ENCODE measurements around the gene SKI.
"Not testable (repeated sequence)": the region's sequence is repeated elsewhere in the genome, so short reads cannot be mapped to it uniquely, and the experiment has no call there.

Gene SKI

DNA sequence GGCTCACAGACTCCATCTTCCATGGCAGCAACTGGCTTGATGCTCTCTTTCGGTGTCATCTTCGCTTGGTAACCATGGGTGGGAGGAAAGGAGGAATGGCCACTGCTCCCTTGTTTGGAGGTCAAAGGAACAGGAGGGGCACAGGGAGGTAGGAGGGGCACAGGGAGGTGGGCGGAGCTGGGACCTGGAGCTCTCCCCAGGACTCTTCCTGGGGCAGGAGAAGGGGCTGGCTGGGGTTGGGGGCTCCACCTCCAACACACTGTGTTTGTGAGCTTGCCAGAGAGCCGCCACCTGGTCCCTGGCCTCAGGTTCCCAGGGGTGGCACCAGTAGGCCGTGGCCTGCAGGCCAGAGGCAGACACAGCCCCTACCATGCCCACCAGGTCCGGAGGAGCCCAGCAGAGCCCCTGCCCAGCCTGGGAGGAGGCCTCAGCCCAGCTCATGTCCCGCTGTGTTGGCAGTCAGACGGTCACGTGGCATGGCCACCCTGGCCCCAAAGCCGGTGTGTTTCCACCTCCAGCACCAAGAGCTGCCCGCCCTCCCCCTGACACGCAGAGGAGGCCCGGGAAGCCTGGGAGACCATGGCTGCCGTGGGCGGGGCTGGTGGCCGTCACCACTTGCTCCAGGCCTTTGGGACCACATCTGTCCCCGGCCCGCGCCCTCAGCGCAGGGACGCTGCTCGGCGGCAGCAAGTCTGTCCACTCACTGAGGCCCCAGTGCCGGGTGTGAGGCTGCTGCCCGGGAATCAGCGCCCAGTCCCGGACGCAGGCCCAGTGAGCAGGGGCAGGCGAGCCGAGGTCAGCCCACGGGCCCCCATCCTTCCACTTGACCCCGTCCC lies 89.3 kb downstream of the SKI start:
- in situ Hi-C loops (cut with HindIII; ENCODE audit: low pct_ligation_motif_present, low pct_unique_long_range_greater_than_20kb, low sequenced_read_pairs), result no loop called here
- DNase-seq, result no peak

- DNase-seq, result no peak
- in situ Hi-C loops (cut with HindIII; ENCODE audit: low pct_ligation_motif_present, low pct_unique_long_range_greater_than_20kb, low sequenced_read_pairs), result no loop called here
Observed at GRCh38 chr1:2318314-2319278, 90.5 kb downstream of the SKI start.

- in situ Hi-C loops (cut with HindIII; ENCODE audit: low pct_ligation_motif_present, low pct_unique_long_range_greater_than_20kb, low sequenced_read_pairs), result no loop called here
- no peak for DNase-seq
Observed at GRCh38 chr1:2319291-2319690, 91.2 kb downstream of the SKI start.

- DNase-seq, result no peak
- in situ Hi-C loops (cut with HindIII; ENCODE audit: low pct_ligation_motif_present, low pct_unique_long_range_greater_than_20kb, low sequenced_read_pairs), result no loop called here
Observed at GRCh38 chr1:2320006-2320405, 91.9 kb downstream of the SKI start.

DNA sequence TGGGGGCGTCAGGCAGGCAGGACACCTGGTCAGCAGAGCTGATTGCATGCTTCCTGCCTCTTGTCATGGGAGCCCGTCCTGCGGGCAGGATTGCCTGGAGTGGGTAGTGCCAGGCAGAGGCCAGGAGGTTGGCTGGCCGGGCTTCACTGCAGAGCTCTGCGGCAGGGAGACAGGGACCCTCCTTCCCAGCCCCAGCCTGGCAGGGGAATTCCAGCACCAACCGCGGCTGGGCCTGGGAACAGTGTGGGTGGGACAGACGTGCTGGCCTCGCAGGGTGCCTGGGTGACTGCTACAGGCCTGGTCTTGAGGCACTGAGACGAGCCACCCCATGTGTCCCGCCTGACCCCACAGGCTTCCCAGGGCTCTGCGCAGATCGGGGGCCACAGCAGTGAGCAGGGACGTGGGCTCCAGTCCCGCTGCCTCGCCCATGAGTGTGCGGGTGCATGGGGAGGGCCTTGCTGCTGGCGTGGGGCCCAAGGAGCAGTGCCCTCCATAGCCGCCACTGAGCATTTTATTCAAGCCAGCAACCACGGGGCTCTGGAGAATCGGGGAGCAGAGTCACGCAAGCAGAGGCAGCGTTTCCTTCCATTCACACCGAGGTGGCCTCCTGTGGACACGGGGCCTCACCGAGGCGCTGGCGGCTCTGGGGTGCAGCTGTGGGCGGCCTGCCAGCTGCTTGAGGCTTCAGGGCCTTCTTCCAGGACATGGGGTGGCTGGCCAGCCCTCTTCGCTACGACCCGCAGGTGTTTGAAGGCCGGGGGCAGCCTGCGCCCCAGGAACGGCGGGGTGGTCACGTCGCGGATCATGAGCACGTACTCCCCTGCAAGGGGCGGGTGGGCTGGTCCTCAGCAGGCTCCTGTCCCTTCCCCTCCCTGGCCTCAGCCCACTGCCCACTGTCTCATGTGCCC lies 92.9 kb downstream of the SKI start:
- DNase-seq, result no peak
- in situ Hi-C loops (cut with HindIII; ENCODE audit: low pct_ligation_motif_present, low pct_unique_long_range_greater_than_20kb, low sequenced_read_pairs), result no loop called here

GRCh38 chr1:2322065-2322571 lies 94.0 kb downstream of the SKI start:
- DNase-seq, result peak; percentile 78
- in situ Hi-C loops (cut with HindIII; ENCODE audit: low pct_ligation_motif_present, low pct_unique_long_range_greater_than_20kb, low sequenced_read_pairs), result no loop called here

GRCh38 chr1:2322581-2323211 lies 94.6 kb downstream of the SKI start:
- no peak for DNase-seq
- in situ Hi-C loops (cut with HindIII; ENCODE audit: low pct_ligation_motif_present, low pct_unique_long_range_greater_than_20kb, low sequenced_read_pairs), result no loop called here

- no peak for DNase-seq
- in situ Hi-C loops (cut with HindIII; ENCODE audit: low pct_ligation_motif_present, low pct_unique_long_range_greater_than_20kb, low sequenced_read_pairs), result no loop called here
Observed at GRCh38 chr1:2323451-2323974, 95.4 kb downstream of the SKI start.

- in situ Hi-C loops (cut with HindIII; ENCODE audit: low pct_ligation_motif_present, low pct_unique_long_range_greater_than_20kb, low sequenced_read_pairs), result no loop called here
- no peak for DNase-seq
Observed at GRCh38 chr1:2324553-2325366, 96.6 kb downstream of the SKI start.

DNA sequence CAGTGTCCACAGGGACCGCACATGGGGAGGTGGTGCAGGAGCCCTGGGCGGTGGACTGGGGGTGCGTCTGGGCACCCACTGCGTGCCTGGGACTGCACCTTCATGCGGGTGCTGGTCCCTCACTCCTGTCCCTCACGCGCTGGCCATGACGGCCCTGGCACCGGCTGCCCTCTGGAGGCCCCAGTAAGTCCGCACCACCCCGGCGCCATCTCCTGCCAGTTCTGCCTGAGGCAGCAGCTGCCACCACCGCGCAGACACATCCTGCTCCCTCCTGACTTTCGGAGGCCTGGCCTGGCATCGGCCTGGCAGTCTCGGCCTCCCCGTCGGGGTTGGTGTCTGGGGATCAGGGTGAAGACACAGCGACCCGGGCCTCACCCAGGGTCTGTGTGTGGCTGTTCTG lies 98.4 kb downstream of the SKI start:
- no peak for DNase-seq
- in situ Hi-C loops (cut with HindIII; ENCODE audit: low pct_ligation_motif_present, low pct_unique_long_range_greater_than_20kb, low sequenced_read_pairs), result no loop called here

- in situ Hi-C loops (cut with HindIII; ENCODE audit: low pct_ligation_motif_present, low pct_unique_long_range_greater_than_20kb, low sequenced_read_pairs); DNase-seq: not testable (repeated sequence)
Observed at GRCh38 chr1:2327162-2327561, 99.0 kb downstream of the SKI start.

DNA sequence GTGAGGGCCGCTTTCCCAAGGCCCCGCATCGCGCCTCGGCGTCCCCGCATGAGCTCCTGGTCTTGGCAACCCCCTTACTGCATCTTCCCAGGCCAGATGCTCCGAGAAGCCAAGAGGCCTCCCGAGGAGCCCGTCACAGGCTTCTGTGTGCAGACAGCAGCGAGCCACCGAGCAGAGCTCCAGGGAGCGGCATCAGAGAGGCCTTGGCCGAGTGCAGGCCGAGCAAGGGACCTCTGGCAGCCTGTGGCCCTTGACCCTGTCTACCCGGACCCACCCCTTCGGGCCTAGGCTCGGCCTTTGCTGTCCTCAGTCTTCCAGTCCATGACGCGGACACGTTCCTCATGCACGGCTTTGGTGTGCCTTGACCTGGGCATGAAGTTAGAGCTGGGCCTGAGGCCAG lies 99.7 kb downstream of the SKI start:
- DNase-seq, result no peak
- in situ Hi-C loops (cut with HindIII; ENCODE audit: low pct_ligation_motif_present, low pct_unique_long_range_greater_than_20kb, low sequenced_read_pairs), result no loop called here

DNA sequence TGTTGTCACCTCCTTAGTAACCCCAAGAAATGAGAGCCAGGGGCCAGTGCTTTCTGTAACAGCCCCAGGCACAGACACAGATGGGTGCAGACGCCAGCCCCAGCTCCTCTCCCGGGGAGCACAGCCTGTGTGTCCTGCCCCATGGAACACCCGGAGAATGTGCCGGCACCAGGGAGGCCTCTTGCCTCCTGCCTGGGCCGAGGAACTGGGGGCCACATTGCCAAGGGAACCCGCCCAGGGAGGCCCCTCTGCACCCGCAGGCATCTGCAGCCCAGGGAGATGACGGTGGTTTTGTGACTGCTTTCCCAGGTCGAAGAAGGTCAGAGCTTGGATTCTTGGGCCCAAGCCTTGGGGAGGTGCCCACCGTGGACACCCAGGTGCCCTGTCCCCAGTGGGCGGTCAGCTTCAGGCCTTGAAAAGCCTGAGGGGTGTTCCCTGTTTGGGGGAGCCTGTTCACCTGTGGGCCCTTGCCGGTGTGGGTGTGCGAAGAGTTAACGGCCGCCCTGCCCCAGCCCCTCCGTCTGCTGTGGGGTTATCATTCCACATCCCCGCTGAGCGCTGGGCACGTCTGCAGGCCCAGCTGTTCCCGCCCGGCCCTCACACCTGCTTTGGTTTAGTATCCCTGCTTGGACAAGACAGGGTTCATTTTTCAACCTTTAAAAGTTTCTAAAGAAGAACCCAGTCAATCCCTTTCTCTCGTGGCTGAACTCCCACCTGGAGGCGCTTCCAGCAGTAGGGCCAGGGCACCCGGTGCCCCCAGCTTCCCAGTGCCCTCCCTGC lies 100.7 kb downstream of the SKI start:
- DNase-seq, result no peak
- in situ Hi-C loops (cut with HindIII; ENCODE audit: low pct_ligation_motif_present, low pct_unique_long_range_greater_than_20kb, low sequenced_read_pairs), result no loop called here

- in situ Hi-C loops (cut with HindIII; ENCODE audit: low pct_ligation_motif_present, low pct_unique_long_range_greater_than_20kb, low sequenced_read_pairs), result no loop called here
Observed at GRCh38 chr1:2330035-2330434, 101.9 kb downstream of the SKI start.

DNA sequence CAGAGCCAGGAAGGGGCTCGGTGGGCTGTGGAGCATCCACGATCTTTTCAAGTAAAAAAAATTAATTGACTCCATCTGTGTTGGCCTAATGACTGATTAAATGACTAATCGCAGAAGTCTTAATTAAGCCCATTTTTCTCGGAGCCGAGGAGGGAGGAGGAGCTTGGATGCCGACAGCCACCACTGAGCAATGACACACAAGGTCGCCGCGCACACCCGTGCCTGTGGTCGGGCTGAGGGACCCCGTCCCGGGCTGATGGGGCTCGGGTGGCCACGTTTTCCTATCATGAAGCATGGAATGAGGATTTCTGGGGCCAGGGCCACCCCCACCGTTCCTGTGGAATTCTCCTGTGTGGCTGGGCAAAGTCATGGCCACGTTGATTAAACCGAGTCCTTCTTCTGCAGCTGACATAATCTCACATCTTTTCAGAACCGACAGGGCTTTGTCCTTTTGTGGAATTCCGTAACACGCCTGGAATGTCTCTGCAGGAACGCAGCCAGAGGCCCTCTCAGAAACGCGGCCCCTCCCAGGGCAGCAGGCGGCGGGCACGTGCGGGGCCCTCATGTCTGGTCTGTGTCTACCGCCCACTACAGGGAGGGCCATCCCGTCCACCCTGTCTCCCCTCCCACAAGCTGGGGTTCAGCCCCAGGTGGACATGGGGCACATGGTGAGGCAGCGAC lies 102.5 kb downstream of the SKI start:
- in situ Hi-C loops (cut with HindIII; ENCODE audit: low pct_ligation_motif_present, low pct_unique_long_range_greater_than_20kb, low sequenced_read_pairs), result no loop called here
- no peak for DNase-seq

More at GRCh38 chr1:2330035-2330434, 101.9 kb downstream of the SKI start:
- no peak for DNase-seq

DNA sequence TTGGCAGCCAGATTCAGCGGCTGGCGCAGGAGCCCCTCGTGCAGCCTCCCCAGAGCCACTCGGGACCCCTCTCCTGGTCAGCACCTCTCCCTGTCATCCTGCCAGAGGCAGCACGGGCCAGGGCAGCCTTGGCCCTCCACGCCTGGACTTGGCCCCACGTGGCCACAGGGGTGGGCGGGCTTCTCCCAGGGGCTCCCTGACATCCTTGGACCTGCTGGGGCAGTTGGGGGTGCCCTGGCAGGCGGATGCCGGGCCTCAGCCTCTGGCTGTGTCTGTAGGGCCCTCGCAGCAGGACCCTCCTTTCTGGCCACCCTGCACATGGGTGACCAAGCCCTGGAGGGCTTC lies 103.1 kb downstream of the SKI start:
- no peak for DNase-seq
- in situ Hi-C loops (cut with HindIII; ENCODE audit: low pct_ligation_motif_present, low pct_unique_long_range_greater_than_20kb, low sequenced_read_pairs), result no loop called here

Measured in ACHN (cell line).